Astrocyte of the hippocampus (primary cell): ENCODE measurements around the gene SBK3.
A peak's percentile ranks its signal among the peaks of the same experiment; 100 is the strongest.
"Not testable (repeated sequence)": the region's sequence is repeated elsewhere in the genome, so short reads cannot be mapped to it uniquely, and the experiment has no call there.

ENCODE experiments used
- DNase-seq: peaks from one replicate; pipeline ENCODE4 v3.0.0; 2011; ENCODE audit warnings: low read depth, low spot score

The SBK3 gene

DNA sequence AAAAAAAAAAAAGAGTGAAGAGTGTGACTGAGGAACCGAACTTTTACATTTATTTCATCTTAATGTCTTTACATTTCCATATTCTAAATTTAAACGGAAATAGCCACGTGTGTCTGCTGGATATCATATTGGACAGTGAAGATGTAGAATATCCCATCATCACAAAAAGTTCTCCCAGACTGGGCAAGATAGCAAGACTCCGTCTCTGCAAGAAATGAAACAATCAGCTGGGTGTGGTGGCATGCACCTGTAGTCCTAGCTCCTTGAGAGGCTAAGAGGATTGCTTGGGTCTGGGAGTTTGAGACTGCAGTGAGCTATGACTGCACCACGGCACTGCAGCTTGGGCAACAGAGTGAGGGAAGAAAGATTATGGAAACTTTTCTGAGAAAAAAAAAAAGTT, 31.4 kb upstream of the SBK3 start:
- no peak for DNase-seq

DNA sequence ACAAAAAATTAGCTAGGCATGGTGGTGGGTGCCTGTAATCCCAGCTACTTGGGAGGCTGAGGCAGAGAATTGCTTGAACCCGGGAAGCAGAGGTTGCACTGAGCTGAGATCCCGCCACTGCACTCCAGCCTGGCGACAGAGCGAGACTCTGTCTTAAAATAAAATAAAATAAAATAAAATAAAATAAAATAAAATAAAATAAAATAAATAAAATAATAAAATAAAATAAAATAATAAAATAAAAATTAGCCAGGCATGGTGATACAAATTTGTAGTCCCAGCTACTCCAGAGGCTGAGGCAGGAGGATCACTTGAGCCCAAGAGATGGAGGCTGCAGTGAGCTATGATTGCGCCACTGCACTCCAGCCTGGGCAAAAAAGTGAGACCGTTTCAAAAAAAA, 28.6 kb upstream of the SBK3 start:
- not testable (repeated sequence) for DNase-seq

DNA sequence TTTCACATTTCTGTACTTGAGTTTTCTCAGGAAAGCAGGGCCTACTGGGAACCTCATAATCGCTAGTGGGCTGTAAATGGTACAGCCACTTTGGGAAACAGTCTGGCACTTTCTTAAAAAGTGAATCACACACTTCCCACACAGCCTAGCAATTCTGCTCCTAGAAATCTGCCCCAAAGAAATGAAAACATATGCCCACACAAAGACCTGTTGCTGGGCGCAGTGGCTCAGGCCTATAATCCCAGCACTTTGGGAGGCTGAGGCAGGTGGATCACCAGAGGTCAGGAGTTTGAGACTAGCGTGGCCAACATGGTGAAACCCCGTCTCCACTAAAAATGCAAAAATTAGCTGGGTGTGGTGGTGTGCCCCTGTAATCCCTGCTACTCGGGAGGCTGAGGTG, 24.1 kb upstream of the SBK3 start:
- DNase-seq, result not testable (repeated sequence)

DNA sequence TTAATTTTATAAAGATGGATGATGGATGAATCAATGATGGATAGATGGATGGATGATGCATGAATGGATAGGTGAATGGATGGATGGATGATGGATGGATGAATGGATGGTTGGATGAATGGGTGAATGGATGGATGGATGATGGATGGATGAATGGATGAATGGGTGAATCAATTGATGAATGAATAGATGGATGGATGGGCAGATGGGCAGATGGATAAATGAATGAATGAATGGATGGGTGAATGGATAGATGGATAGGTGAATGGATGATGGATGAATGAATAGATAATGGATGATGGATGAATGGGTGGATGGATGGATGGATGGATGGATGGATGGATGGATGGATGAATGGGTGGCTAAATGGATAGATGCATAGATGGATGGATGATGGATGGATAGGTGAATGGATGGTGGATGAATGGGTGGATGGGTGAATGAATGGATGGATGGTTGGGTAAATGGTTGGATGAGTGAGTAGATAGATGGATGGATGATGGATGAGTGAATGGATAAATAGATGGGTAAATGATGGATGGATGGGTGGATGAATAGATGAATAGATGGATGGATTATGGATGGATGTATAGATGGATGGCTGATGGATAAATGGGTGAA, 22.5 kb upstream of the SBK3 start:
- no peak for DNase-seq

DNA sequence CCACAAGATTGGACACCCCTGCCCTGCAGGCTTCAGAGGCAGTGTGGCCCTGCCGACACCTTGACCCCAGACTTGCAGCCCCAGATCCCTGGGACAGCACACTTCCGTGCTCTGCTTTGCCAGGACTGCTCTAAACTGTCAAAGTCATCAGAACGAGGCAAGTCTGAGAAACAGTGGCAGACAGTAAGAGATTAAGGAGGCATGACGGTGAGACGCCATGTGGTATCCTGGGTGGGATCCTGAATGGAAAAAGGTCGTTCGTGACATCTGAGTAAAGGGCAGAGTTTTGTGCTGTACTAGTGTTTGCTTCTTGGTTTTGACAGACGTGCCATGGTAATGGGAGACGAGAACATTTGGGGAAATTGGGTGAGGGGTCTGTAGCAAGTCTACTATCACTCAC, 21.5 kb upstream of the SBK3 start:
- no peak for DNase-seq

DNA sequence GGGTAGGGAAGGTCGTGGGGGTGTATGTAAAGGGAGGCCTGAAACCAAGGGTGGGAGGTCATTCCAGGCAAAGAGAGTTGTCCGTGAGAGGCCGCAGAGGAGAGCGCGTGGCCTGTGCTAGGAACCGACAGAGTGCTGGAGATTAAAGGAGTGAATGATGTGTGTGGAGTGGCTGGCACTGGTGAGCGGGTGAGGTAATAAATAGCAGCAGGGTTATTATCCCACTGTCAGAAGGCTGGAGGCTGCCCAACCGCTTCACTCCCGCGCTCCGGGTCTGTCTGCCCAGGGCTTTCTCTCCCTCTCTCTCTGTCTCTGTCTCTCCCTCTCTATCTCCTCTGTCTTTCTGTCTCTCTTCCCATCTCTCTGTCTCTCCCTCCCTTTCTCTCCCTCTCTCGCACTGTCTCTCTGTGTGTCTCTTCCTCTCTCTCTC, 17.9 kb upstream of the SBK3 start:
- DNase-seq, result peak; percentile 81

DNA sequence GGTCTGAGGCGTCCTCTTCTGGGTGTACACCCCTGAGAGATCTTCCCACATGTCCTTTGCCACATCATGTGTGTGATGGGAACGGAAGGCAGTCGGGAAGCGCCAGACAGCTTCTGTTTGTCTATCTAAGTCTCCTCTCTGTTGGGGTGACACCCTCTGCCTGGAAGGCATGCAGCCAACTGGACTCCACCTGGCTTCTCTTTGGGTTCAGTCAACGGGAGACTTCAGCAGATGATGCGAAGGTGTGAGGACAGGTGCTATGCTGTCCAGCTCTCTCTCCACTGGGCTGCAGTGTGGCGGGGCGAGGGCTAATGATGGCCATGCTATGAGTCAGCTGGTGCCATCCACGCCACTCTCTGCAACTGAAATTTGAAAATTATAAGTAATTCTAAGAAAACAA, 14.3 kb upstream of the SBK3 start:
- DNase-seq, result no peak

DNA sequence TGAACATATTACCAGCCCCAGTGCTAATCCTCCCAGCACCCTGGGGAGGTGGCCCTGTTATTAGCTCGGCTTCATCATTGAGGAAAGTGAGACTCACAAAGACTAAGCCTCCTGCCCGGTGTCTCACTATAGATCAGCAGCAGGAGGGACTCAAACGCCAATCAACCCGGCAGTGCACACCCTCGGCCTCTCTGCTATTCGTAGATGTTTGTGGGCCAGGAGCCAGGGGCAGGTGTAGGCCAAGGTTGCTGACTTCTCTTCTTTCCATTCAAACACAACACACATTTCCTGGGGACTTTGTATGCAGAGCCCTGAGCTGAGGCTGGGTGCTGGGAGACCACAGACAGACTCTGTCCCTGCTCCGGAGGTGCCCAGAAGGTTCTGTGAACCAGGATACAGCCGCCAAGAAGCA, 9.4 kb upstream of the SBK3 start:
- no peak for DNase-seq

DNA sequence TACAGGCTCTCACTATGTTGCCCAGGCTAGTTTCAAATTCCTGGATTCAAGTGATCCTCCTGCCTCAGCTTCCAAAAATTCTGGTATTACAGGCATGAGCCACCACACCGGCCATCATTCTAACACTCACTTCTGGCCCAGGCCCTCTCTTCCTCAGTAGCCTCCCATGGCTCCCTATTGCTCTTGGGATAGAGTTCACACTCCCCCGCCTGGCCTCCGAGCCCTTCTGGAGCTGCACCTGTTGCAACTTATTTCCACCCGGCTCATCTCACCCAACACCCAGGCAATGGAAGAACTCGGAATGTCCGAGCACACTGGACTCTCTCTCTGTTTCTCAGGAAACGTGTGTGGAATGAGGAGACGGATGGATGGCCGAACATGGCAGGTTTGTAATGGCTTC, 9.0 kb upstream of the SBK3 start:
- no peak for DNase-seq

DNA sequence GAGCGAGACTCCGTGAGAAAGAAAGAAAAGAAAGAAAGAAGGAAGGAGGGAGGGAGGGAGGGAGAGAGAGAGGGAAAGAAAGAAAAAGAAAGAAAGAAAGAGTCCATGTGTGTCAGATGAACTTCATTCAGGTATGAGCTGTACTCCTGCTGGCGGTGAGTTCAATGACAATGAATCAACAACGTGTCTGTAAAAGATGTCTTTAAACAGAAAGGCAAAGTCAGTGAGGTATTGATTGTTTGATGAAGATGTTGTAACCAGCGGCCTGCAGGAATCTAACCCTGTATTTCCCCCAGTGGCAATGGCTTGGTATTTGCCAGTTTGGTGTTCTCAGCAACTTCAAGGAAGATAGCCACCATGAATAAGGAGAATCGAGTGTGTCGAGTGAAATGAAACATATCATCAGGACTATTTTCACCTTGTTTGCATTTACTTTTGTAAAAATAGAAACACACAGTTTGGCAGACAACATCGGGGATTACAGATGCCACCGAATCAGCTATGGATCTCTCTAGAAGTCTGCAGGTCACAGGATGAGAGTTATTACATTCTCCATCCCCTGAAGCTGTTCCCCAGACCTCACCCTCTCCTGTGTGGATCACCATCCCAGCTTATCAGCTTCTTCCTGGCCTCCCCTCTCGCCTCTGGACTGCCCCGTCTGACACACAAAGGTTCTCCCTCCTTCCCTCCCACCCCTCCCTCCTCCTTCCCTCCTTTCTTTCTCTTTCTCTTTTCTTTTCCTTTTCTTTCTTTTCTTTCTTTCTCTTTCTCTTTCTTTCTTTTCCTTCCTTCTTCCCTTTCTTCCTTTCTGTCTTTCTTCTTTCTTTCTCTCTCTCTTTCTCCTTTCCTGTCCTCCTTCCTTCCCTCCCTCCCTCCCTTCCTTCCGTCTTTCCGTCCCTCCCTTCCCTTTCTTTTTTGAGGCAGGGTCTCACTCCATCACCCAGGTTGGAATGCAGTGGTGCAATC, 8.2 kb upstream of the SBK3 start:
- DNase-seq, result peak; percentile 43

DNA sequence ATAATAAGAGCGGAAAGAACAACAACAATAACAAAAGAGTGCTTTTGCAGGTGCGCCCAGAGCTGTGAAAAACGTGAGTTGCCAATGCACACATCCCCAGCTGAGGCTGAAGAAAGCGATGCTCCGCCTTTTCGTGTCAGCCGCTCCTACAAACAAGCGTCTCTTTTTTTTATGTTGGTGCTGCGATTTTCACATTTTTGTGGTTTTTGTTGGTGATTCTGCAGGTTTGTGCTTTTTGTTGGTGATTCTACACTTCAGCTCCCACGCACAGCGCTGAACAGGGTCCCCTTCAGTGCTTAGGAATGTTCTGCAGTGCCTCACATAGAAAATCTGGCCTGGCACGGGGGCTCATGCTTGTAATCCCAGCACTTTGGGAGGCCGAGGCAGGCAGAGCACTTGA, 7.3 kb upstream of the SBK3 start:
- DNase-seq, result peak; percentile 97

DNA sequence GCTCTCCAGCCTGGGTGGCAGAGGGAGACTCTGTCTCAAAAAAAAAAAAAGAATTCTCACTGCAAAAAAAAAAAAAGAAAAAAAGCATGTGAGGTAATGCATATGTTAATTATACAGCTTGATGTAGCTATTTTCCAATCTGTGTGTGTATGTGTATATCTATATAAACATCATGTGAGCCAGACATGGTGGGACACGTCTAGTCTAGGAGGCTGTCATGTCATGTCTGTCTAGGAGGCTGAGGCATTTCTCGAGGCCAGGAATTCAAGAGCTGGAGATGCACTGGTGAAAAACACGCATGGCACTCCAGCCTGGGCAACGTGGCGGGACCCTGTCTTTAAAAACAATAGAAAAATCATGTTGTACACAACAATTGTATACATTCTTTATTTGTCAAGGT, 6.9 kb upstream of the SBK3 start:
- no peak for DNase-seq

DNA sequence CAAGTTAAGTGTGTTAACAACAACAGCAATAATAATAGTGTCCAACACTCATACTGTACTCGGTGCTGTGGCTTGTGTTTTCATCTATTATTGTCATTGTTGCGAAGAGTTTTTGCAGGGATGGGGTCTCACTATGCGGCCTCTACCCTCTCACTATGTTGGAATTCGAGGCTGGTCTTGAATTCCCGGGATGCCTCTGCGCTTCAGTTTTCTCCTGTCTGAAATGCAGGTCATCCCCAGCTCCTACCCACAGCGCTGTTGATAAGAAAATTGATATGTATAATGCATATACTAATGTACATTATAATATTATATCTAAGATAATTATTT, 4.9 kb upstream of the SBK3 start:
- peak; percentile 59 for DNase-seq

DNA sequence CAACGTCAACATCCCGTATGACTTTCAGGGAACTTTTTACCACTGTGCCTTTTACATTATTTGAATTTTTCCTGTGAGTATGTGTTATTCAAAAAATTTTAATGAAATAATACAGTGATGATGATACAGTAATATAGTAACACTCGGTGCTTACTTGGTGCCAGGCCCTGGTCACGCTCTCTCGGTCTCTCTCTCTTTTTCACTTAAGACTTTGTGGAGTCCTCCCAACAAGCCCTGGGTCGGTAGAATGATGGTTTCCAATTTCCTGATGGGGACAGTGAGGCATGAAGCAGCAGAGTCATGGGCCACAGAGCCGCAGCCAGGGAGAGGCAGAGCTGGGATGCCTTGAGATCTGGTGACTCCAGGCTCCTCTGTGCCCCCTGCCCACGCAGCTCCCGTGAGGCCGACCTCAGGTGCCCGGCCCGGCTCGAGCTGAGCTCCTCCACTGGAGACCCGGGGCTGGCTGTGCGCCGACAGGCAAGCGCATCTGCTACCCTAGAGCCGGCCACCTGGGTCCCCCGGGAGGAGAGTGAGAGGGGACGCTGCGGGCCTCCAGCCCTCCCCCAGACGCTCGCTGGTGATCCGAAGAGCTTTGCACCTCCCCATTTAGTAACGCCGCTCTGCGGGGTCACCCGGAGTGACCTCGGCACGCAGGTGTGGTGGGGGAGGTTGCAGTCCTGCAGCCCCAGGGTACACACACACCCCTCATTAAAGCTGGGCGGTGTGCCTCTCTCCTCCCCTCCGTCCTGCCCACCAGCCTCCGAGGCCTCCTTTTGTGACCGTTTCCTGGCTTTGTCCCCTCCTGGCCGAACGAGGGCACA, 4.4 kb upstream of the SBK3 start:
- DNase-seq, result peak; percentile 80

DNA sequence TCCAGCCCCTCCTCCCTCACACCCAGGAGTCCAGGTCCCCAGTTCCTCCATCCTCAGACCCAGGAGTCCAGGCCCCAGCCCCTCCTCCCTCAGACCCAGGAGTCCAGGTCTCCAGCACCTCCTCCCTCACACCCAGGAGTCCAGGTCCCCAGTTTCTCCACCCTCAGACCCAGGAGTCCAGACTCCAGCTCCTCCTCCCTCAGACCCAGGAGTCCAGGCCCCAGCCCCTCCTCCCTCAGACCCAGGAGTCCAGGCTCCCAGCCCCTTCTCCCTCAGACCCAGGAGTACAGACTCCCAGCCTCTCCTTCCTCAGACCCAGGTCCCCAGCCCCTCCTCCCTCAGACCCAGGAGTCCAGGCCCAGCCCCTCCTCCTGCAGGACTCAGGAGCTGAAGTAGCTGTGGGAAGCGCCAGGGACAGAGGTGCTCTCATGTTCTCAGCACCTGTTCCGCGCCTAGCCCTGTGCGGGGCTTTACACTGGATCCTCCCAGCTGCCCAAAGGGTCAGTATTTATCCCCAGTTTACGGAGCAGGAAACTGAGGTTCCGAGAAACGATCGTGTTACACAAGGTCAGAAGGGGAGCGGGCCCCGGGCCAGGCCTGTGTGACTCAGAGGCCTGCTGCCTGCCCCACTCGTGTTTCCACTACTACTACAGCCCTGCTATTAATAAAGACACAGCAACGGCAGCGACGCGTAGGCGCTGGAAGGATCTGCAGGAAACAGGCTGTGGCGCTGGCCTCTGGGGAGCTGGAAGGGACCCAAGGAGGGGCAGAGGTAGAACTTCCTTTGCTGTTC, 1.7 kb upstream of the SBK3 start:
- DNase-seq, result peak; percentile 66

DNA sequence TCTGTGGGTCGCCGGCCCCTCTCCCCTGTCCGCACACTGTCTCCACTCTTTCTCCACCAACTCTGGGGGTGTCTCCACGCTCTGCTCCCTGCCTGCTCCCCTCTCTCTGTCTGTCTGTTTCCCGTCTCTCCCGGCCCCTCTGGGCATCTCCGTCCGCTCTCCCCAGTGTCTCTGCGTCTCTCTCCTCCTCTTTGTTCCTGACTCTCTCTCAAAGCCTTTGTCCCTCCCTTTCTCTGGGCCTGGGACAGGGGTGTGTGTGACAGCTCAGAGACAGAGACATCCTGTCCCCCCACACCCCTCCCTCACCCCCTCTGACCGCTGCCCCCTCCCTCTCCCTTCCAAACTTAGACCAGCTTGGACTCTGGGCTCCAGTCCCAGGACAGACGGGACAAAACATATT, 668 bp upstream of the SBK3 start:
- no peak for DNase-seq

DNA sequence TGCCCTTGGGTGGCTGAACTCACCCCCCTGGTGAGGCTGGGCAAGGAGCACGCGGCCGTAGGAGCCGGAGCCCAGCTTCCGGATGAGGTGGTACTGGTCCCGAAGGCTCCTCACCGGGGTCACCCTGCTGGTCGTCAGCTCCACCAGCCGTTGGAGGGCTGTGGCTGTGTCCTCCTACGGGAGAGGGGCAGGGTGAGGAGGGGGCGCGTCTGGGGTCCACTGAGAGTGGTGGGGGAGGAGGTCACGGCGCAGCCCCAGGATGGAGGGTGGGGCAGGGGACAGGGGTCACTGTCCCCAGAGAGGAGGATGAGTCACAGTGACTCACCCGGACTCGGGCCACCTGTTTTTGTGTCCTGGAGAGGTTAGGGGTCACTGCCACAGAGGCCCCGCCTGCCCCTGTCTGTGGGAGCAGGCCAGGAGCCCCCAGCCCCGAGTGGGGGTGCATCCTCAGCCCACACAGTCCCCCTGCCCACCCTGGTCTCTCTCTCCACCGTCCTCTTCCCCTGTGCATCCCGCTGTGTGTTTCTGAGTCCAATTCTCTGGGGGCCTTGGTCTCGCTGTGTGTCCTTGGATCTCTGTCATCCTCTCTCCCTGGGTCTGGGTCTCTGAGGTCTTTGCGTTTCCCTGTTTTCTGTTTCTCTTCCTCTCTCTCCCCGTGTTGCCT, 435 bp downstream of the SBK3 start:
- DNase-seq, result no peak

DNA sequence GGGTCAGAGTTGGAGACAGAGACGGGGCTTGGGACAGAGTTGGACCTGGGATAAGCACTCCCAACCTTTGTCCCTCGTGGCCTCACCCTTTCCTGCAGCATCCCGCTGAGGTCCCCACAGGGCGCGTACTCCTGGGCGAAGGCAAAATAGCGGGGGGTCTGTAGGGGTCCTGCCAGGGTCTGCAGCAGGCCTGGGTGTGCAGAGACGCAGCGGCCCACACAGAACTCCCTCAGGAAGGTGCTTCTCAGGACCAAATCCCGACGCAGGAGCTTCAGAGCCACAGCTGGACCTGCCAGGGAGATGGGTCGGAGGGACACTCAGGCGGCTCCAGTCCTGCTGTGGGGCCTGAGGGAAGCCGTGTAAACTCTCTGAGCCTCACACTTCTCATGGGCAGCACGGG, 1.3 kb downstream of the SBK3 start:
- DNase-seq, result no peak

DNA sequence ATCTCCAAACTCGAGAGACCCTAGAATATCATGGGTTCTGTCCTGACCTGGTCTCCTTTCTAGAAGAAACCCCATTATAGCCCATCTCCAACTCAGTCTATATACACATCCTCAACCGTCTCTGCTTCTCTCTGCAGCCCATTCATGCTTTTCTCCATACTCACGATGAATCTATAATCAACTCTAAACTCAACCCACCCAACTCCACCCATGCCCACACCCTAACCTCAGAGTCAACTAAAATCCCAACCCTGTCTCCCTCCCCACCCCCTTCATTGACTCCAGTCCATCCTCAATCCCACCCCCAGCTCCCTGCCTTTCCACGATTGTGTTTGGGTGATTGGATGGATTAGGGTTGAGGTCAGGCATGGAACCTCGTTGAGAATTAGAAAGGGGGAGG, 1.8 kb downstream of the SBK3 start:
- DNase-seq, result no peak

DNA sequence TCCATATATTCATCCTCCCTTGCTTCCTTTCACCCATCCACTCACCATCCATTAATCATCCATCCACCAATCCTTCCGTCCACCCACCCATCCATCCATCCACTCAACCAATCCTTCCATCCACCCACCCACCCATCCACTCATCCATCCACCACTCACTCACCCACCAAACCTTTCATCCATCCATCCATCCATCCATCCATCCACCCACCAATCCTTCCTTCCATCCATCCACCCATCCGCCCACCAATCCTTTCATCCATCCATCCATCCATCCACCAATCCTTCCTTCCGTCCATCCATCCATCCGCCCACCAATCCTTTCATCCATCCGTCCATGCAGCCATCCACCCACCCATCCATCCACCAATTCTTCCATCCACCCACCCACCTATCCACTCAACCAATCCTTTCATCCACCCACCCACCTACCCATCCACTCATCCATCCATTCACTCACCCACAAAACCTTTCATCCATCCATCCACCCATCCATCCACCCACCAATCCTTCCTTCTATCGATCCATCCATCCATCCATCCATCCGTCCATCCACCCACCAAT, 3.0 kb downstream of the SBK3 start:
- no peak for DNase-seq

DNA sequence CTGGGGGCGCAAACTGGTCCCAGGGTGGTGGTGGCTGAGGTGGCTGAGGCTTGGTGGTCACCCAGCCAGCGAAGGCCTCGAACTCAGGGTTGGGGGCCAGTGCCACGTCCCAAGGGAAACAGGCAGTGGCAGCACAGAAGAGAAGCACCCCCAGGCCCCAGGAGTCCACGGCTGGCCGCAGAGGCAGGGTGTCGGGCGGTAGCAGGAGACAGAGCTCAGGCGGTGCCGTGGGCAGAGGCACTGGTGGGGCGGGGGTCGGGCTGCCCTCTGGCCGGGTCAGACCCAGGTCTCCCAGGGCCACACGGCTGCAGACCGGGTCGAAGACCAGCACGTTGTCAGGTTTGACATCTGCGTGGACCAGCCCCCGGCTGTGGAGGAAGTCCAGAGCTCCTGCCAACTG, 4.3 kb downstream of the SBK3 start:
- DNase-seq, result no peak
